ENCODE data around the gene KATNAL1.
A peak's percentile ranks its signal among the peaks of the same experiment; 100 is the strongest.
"Not testable (repeated sequence)": the region's sequence is repeated elsewhere in the genome, so short reads cannot be mapped to it uniquely, and the experiment has no call there.

KATNAL1 gene

GRCh38 chr13:30289533-30289932 lies 17.8 kb downstream of the KATNAL1 start:
- no peaks in the 10 kb centered on the region for H3K27me3 ChIP-seq (ENCODE audit: insufficient read depth, low read length)
- H3K27ac ChIP-seq (ENCODE audit: low read length) = no peak overlapping the region
- peaks cover 12% of the 10 kb centered on the region; the same call in 1 of the 2 replicates for H3K9me3 ChIP-seq (ENCODE audit: insufficient read depth, low read depth, low read length)
- peaks cover 14% of the 10 kb centered on the region; the same call in 1 of the 2 replicates for H3K4me1 ChIP-seq (ENCODE audit: insufficient read depth, low read length)
- H3K4me3 ChIP-seq (ENCODE audit: low read length) = no peak overlapping the region
- H3K36me3 ChIP-seq (ENCODE audit: insufficient read depth, low read depth, low read length) = no peaks in the 10 kb centered on the region; the same call in 1 of the 2 replicates
- no peak overlapping the region for H3K9ac ChIP-seq (ENCODE audit: low read depth, low read length)

GRCh38 chr13:30286059-30286458 lies 21.3 kb downstream of the KATNAL1 start:
- H3K27me3 ChIP-seq (ENCODE audit: insufficient read depth, low read length); H3K27ac ChIP-seq (ENCODE audit: low read length); H3K4me3 ChIP-seq (ENCODE audit: low read length); H3K9ac ChIP-seq (ENCODE audit: low read depth, low read length); H3K36me3 ChIP-seq (ENCODE audit: insufficient read depth, low read depth, low read length); H3K4me1 ChIP-seq (ENCODE audit: insufficient read depth, low read length): not testable (repeated sequence)
- H3K9me3 ChIP-seq (ENCODE audit: insufficient read depth, low read depth, low read length) = peaks cover 12% of the 10 kb centered on the region; the same call in 1 of the 2 replicates

GRCh38 chr13:30276178-30276577 lies 31.2 kb downstream of the KATNAL1 start:
- Histone ChIP-seq H3K36me3 (ENCODE audit: insufficient read depth, low read depth, low read length) (peaks cover 13% of the 10 kb centered on the region), H3K27ac (ENCODE audit: low read length) (no peak overlapping the region), H3K27me3 (ENCODE audit: insufficient read depth, low read length) (no peaks in the 10 kb centered on the region), H3K9ac (ENCODE audit: low read depth, low read length) (no peak overlapping the region), H3K9me3 (ENCODE audit: insufficient read depth, low read depth, low read length) (no peaks in the 10 kb centered on the region), H3K4me3 (ENCODE audit: low read length) (no peak overlapping the region), H3K4me1 (ENCODE audit: insufficient read depth, low read length) (no peaks in the 10 kb centered on the region)

GRCh38 chr13:30274083-30274482 lies 33.3 kb downstream of the KATNAL1 start:
- Histone ChIP-seq H3K36me3 (ENCODE audit: insufficient read depth, low read depth, low read length) (peaks cover 7% of the 10 kb centered on the region), H3K9ac (ENCODE audit: low read depth, low read length) (no peak overlapping the region)

GRCh38 chr13:30270035-30270434 lies 37.3 kb downstream of the KATNAL1 start:
- not testable (repeated sequence) for H3K36me3 ChIP-seq (ENCODE audit: insufficient read depth, low read depth, low read length); H3K4me3 ChIP-seq (ENCODE audit: low read length); H3K9me3 ChIP-seq (ENCODE audit: insufficient read depth, low read depth, low read length); H3K27ac ChIP-seq (ENCODE audit: low read length); H3K4me1 ChIP-seq (ENCODE audit: insufficient read depth, low read length); H3K27me3 ChIP-seq (ENCODE audit: insufficient read depth, low read length); H3K9ac ChIP-seq (ENCODE audit: low read depth, low read length)

More at GRCh38 chr13:30274083-30274482, 33.3 kb downstream of the KATNAL1 start:
- Histone ChIP-seq H3K9me3 (ENCODE audit: insufficient read depth, low read depth, low read length) (no peaks in the 10 kb centered on the region), H3K4me3 (ENCODE audit: low read length) (no peak overlapping the region), H3K4me1 (ENCODE audit: insufficient read depth, low read length) (no peaks in the 10 kb centered on the region), H3K27ac (ENCODE audit: low read length) (no peak overlapping the region), H3K27me3 (ENCODE audit: insufficient read depth, low read length) (no peaks in the 10 kb centered on the region)

GRCh38 chr13:30268673-30269072 lies 38.7 kb downstream of the KATNAL1 start:
- no peak overlapping the region for H3K9ac ChIP-seq (ENCODE audit: low read depth, low read length)
- H3K27ac ChIP-seq (ENCODE audit: low read length) = no peak overlapping the region
- H3K9me3 ChIP-seq (ENCODE audit: insufficient read depth, low read depth, low read length) = peaks cover 4% of the 10 kb centered on the region; the same call in 1 of the 2 replicates
- no peaks in the 10 kb centered on the region for H3K27me3 ChIP-seq (ENCODE audit: insufficient read depth, low read length)
- no peaks in the 10 kb centered on the region for H3K36me3 ChIP-seq (ENCODE audit: insufficient read depth, low read depth, low read length)
- no peak overlapping the region for H3K4me3 ChIP-seq (ENCODE audit: low read length)
- no peaks in the 10 kb centered on the region for H3K4me1 ChIP-seq (ENCODE audit: insufficient read depth, low read length)

GRCh38 chr13:30266756-30267155 lies 40.6 kb downstream of the KATNAL1 start:
- Histone ChIP-seq H3K4me1 (ENCODE audit: insufficient read depth, low read length) (no peaks in the 10 kb centered on the region), H3K9ac (ENCODE audit: low read depth, low read length) (no peak overlapping the region), H3K4me3 (ENCODE audit: low read length) (no peak overlapping the region), H3K27ac (ENCODE audit: low read length) (no peak overlapping the region), H3K27me3 (ENCODE audit: insufficient read depth, low read length) (no peaks in the 10 kb centered on the region), H3K36me3 (ENCODE audit: insufficient read depth, low read depth, low read length) (no peaks in the 10 kb centered on the region), H3K9me3 (ENCODE audit: insufficient read depth, low read depth, low read length) (peaks cover 4% of the 10 kb centered on the region; the same call in 1 of the 2 replicates)

- not testable (repeated sequence) for H3K9me3 ChIP-seq (ENCODE audit: insufficient read depth, low read depth, low read length); H3K27ac ChIP-seq (ENCODE audit: low read length); H3K4me1 ChIP-seq (ENCODE audit: insufficient read depth, low read length); H3K4me3 ChIP-seq (ENCODE audit: low read length); H3K27me3 ChIP-seq (ENCODE audit: insufficient read depth, low read length); H3K36me3 ChIP-seq (ENCODE audit: insufficient read depth, low read depth, low read length); H3K9ac ChIP-seq (ENCODE audit: low read depth, low read length)
These were observed 48.1 kb downstream of the KATNAL1 start for GRCh38 chr13:30259149-30259733.

- H3K9ac ChIP-seq (ENCODE audit: low read depth, low read length) = peak overlapping the region; percentile 10; the same call in 1 of the 2 replicates
- H3K27me3 ChIP-seq (ENCODE audit: insufficient read depth, low read length) = no peaks in the 10 kb centered on the region
- peaks cover 13% of the 10 kb centered on the region for H3K36me3 ChIP-seq (ENCODE audit: insufficient read depth, low read depth, low read length)
- no peaks in the 10 kb centered on the region; the same call in 1 of the 2 replicates for H3K4me1 ChIP-seq (ENCODE audit: insufficient read depth, low read length)
- H3K4me3 ChIP-seq (ENCODE audit: low read length) = no peak overlapping the region
- H3K9me3 ChIP-seq (ENCODE audit: insufficient read depth, low read depth, low read length) = no peaks in the 10 kb centered on the region
- H3K27ac ChIP-seq (ENCODE audit: low read length) = no peak overlapping the region
These were observed 49.8 kb downstream of the KATNAL1 start for GRCh38 chr13:30257468-30258099.

GRCh38 chr13:30256713-30257467 lies 50.5 kb downstream of the KATNAL1 start:
- H3K4me3 ChIP-seq (ENCODE audit: low read length) = no peak overlapping the region
- no peak overlapping the region for H3K27ac ChIP-seq (ENCODE audit: low read length)
- H3K9ac ChIP-seq (ENCODE audit: low read depth, low read length) = 0 out of 2 replicates have a peak overlapping the region, but pooled peaks have one; percentile 10
- no peaks in the 10 kb centered on the region for H3K27me3 ChIP-seq (ENCODE audit: insufficient read depth, low read length)
- no peaks in the 10 kb centered on the region for H3K9me3 ChIP-seq (ENCODE audit: insufficient read depth, low read depth, low read length)
- no peaks in the 10 kb centered on the region; the same call in 1 of the 2 replicates for H3K4me1 ChIP-seq (ENCODE audit: insufficient read depth, low read length)
- H3K36me3 ChIP-seq (ENCODE audit: insufficient read depth, low read depth, low read length) = peaks cover 13% of the 10 kb centered on the region

GRCh38 chr13:30255696-30256095 lies 51.7 kb downstream of the KATNAL1 start:
- H3K27me3 ChIP-seq (ENCODE audit: insufficient read depth, low read length) = no peaks in the 10 kb centered on the region
- H3K36me3 ChIP-seq (ENCODE audit: insufficient read depth, low read depth, low read length) = peaks cover 13% of the 10 kb centered on the region
- no peak overlapping the region for H3K9ac ChIP-seq (ENCODE audit: low read depth, low read length)

More at GRCh38 chr13:30255696-30256095, 51.7 kb downstream of the KATNAL1 start:
- H3K9me3 ChIP-seq (ENCODE audit: insufficient read depth, low read depth, low read length) = no peaks in the 10 kb centered on the region
- no peak overlapping the region for H3K27ac ChIP-seq (ENCODE audit: low read length)
- no peak overlapping the region for H3K4me3 ChIP-seq (ENCODE audit: low read length)
- no peaks in the 10 kb centered on the region; the same call in 1 of the 2 replicates for H3K4me1 ChIP-seq (ENCODE audit: insufficient read depth, low read length)

All from iPS-20b (cell line).